A673 (cell line): ENCODE measurements around the gene MARVELD3. TPM values are rescaled to one million over a fixed set of nuclear protein-coding genes. Genes with fewer than 3 reads are reported as not detected.

Experiments
- BruUV-seq: library from RNA; stranded (reverse); fragments of 400-500 nt; replicated peaks from 2 replicates; lab custom pipeline; 2021; lab: Mats Ljungman, UMichigan
- CTCF ChIA-PET: fragments of 300-600 bp; sonication (Branson Sonifier 250); formaldehyde crosslinking; loops from one replicate; lab custom pipeline; 2022; ENCODE audit warnings: antibody characterized with exemption; lab: Charles Lee
- POLR2A ChIA-PET: fragments of 300-600 bp; sonication (Branson Sonifier 250); formaldehyde crosslinking; loops from one replicate; lab custom pipeline; 2022; ENCODE audit warnings: antibody characterized with exemption; ENCODE audit not compliant: low non-redundant PET; lab: Charles Lee
- DNase-seq: peaks from one replicate; pipeline ENCODE4 v3.0.0-alpha.2; 2015; ENCODE audit warnings: low spot score
- H3K27ac ChIP-seq: fragments of 200-600 bp; sonication (generic); 2 replicates; pipeline ENCODE4 v1.5.1; 2016; ENCODE audit warnings: mixed run types, low read depth, mild to moderate bottlenecking, mixed read lengths, antibody characterized with exemption, low read length; ENCODE audit not compliant: poor library complexity, severe bottlenecking
- H3K27me3 ChIP-seq: fragments of 200-600 bp; sonication (generic); replicated peaks from 2 replicates; pipeline ENCODE4 v1.6.1; 2017; ENCODE audit warnings: mixed run types, low read depth, mild to moderate bottlenecking, mixed read lengths, antibody characterized with exemption, low read length; ENCODE audit not compliant: insufficient read depth, poor library complexity
- H3K36me3 ChIP-seq: fragments of 200-600 bp; sonication (generic); 2 replicates; pipeline ENCODE4 v1.6.1; 2016; ENCODE audit warnings: mixed run types, mild to moderate bottlenecking, mixed read lengths, antibody characterized with exemption, low read length; ENCODE audit not compliant: insufficient read depth, poor library complexity, severe bottlenecking
- H3K4me1 ChIP-seq: fragments of 200-600 bp; sonication (generic); 2 replicates; pipeline ENCODE4 v1.6.1; 2017; ENCODE audit warnings: mixed run types, mild to moderate bottlenecking, mixed read lengths, antibody characterized with exemption, low read length; ENCODE audit not compliant: insufficient read depth, poor library complexity, severe bottlenecking
- H3K4me3 ChIP-seq: fragments of 200-600 bp; sonication (generic); 2 replicates; pipeline ENCODE4 v1.5.1; 2016; ENCODE audit warnings: low read depth, mixed run types, mild to moderate bottlenecking, mixed read lengths, low read length; ENCODE audit not compliant: poor library complexity, severe bottlenecking
- H3K9me3 ChIP-seq: fragments of 200-600 bp; sonication (generic); 2 replicates; pipeline ENCODE4 v1.6.1; 2016; ENCODE audit warnings: mixed run types, low read depth, mild to moderate bottlenecking, mixed read lengths, antibody characterized with exemption, low read length; ENCODE audit not compliant: poor library complexity, severe bottlenecking
- EZH2 ChIP-seq: fragments of 200-600 bp; sonication (generic); IDR thresholded peaks from 2 replicates; pipeline ENCODE4 v1.6.1; 2017; ENCODE audit warnings: borderline replicate concordance, low read depth, mild to moderate bottlenecking, mixed read lengths, antibody characterized with exemption, low read length; ENCODE audit not compliant: poor library complexity, severe bottlenecking
- intact Hi-C: fragments of 100-400 bp; cut with micrococcal nuclease; formaldehyde crosslinking; loops from one replicate; pipeline ENCODE4 v1.10.0; 2022; ENCODE audit not compliant: unreplicated experiment
- total RNA-seq: library from RNA; stranded (reverse); gene quantifications from 2 replicates; pipeline ENCODE4 v1.2.3, GENCODE V29; 2021
- TF ChIP-seq, protein P1 (sequence below): fragments of 300-800, 200-600 bp; sonication (generic); conservative IDR thresholded peaks from 2 replicates; pipeline ENCODE4 v1.5.1; 2017; ENCODE audit warnings: low read depth, mild to moderate bottlenecking, antibody characterized with exemption, low read length, moderate library complexity, mixed read lengths

MARVELD3 gene
- total RNA-seq, 1 experiment from 2014 or later, result 1.5 TPM

DNA sequence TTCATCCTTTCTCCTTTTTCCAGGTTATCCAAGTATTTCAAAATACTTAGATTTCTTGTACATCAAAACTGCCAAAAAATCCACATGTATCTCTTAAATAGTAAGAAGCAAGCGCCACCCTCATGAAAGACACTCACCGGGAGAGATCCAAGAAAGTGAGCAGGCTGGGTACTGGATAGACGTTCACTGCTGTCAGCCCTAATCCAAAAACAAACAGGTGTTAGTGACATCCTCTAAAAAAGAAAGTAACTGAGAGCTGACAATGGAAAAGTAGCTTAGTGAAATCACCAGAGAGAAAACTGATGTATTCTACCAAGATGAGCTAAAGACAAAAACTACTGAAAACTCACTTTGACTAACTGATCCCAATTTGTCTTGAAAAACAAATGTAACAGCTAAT is 46.1 kb downstream of the MARVELD3 start:
- DNase-seq, result no peak
- H3K4me1 ChIP-seq, result no peaks in the 10 kb centered on the region
- H3K27me3 ChIP-seq, result no peaks in the 10 kb centered on the region
- BruUV-seq, result no TSS peak
- peaks cover 32% of the 10 kb centered on the region for H3K36me3 ChIP-seq
- H3K27ac ChIP-seq, result no peak overlapping the region
- TF ChIP-seq, protein P1, sequence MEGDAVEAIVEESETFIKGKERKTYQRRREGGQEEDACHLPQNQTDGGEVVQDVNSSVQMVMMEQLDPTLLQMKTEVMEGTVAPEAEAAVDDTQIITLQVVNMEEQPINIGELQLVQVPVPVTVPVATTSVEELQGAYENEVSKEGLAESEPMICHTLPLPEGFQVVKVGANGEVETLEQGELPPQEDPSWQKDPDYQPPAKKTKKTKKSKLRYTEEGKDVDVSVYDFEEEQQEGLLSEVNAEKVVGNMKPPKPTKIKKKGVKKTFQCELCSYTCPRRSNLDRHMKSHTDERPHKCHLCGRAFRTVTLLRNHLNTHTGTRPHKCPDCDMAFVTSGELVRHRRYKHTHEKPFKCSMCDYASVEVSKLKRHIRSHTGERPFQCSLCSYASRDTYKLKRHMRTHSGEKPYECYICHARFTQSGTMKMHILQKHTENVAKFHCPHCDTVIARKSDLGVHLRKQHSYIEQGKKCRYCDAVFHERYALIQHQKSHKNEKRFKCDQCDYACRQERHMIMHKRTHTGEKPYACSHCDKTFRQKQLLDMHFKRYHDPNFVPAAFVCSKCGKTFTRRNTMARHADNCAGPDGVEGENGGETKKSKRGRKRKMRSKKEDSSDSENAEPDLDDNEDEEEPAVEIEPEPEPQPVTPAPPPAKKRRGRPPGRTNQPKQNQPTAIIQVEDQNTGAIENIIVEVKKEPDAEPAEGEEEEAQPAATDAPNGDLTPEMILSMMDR, result no peak
- TF ChIP-seq EZH2, result no peak
- CTCF ChIA-PET, result no interaction called here
- no peak overlapping the region for H3K4me3 ChIP-seq
- POLR2A ChIA-PET, result no interaction called here
- intact Hi-C loops, result no loop called here
- no peaks in the 10 kb centered on the region for H3K9me3 ChIP-seq

DNA sequence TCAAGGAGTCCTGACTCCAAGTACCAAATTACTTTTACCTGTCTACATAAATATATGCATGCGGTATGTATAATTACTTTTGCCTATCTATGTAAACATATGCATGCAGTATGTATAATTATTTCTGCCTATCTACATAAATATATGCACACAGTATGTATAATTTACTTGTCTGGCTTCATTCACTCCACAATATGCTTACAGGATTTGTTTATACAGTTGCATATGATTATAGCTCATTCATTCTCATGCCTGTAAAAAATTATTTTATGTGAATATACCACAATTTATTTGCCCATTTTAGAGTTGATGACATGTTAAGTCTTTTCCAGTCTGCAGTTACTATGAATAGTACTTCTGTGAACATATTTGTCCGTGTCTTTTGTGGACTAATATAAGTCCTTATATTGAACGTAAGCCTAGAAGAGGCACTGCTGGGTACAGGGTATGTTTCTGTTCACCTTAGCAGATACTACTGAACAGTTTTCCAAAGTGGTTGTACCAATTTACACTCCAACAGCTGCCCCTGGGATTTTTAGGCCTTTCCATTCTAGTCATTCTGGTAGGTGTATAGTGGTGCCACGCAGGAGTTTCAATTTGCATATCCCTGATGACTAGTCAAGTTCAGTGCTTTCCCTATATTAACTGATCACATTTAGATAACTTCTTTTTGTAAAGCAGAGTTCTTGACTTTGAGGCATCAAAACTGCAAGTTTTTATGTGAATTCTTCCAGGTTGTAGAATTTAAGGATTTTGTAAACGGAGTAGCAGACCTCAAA is 47.0 kb downstream of the MARVELD3 start:
- no peak for DNase-seq
- BruUV-seq, result no TSS peak
- no peaks in the 10 kb centered on the region for H3K9me3 ChIP-seq
- H3K4me1 ChIP-seq, result no peaks in the 10 kb centered on the region
- intact Hi-C loops, result no loop called here
- peaks cover 26% of the 10 kb centered on the region for H3K36me3 ChIP-seq
- ChIA-PET POLR2A (no interaction called here), CTCF (interaction anchor here (0.6 kb wide), 1 partner anchor 53 kb away, joined by 4 read pairs; no protein-coding TSS in a partner anchor)
- H3K27me3 ChIP-seq, result no peaks in the 10 kb centered on the region
- no peak for TF ChIP-seq EZH2
- TF ChIP-seq, protein P1, result no peak
- no peak overlapping the region for H3K4me3 ChIP-seq
- no peak overlapping the region for H3K27ac ChIP-seq

DNA sequence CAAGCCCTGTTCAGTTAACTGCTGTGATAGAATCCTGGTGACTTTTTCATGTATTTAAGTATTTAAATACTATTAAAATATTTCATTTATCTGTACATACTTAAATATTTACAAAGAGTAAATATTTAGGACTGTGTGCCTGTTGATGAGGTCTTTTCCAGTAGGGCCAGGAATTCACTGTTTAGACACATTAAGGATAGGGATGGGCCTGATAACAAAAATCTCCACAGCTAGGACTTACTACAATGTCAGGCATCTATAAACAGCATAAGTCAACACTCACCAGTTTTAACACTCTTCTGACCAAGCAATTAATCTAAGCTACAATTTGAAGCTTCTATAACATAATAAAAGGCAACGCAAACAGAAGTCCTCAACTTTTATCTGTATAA is 47.6 kb downstream of the MARVELD3 start:
- no peak for TF ChIP-seq EZH2
- TF ChIP-seq, protein P1, result no peak
- Histone ChIP-seq H3K9me3 (no peaks in the 10 kb centered on the region), H3K4me1 (no peaks in the 10 kb centered on the region), H3K36me3 (peaks cover 31% of the 10 kb centered on the region), H3K4me3 (no peak overlapping the region), H3K27ac (no peak overlapping the region), H3K27me3 (no peaks in the 10 kb centered on the region)
- CTCF ChIA-PET, result no interaction called here
- intact Hi-C loops, result no loop called here
- BruUV-seq, result no TSS peak
- no peak for DNase-seq
- POLR2A ChIA-PET, result no interaction called here
